ENCODE data around the gene EHMT1.

Gene EHMT1

DNA sequence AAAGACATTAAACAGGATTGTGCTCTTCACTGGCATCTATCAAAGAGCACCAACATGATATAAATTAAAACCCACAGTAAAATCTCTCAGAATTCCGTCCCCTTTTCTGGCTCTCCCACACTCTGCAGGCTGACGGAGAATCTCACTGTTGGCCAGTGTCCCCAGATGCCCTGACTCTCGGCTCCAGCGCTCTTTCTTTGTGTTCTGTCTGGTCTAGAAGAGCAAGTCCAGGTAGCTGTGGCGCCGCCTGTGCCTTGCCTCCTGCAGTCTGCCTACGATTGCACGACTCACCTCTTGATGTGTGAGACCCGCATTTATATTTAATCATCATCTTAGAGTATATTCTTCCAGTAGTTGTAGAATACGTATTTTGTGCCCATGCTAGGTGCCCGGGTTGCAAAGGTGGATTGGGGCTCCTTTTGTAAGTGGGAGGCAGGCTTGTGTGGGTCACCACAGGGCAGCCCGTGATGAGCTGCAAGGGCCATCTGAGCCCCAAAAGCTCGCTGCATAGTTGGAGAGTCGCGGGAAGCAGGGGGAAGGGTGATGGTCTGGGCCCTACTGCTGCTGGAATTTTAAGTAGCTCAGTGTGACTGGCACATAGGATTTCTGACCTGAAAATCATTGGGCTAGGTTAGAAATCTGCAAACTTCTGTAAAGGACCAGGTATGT is 55.6 kb downstream of the EHMT1 start:
- DNase-seq: no peak

DNA sequence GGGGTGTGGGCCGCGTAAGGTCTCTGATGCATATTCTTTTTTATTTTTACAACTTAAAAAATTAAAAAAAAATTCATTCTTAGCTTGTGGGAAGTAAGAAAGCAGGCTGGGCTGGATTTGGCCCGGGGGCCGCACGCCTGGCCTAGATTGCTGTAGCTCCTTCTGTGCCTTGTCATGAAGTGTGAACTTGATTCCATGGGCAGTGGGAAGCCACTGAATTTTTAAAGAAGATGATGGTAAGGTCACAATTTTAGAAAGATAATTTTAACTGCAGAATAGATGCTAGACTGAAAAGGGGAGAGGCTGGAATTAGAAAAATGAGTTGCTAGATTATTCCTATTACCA is 56.1 kb downstream of the EHMT1 start:
- DNase-seq: no peak

DNA sequence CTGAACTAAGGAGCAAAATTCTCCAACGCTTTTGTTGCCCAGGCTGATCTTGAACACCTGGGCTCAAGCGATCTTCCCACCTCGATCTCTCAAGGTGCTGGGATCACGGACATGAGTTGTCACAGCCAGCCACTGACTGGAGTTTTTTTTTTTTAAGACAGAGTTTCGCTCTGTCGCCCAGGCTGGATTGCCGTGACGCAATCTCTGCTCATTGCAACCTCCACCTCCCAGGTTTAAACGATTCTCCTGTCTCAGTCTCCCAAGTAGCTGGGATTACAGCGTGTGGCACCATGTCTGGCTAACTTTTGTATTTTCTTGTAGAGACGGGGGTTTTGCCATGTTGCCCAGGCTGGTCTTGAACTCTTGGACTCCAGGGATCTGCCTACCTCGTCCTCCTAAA is 58.2 kb downstream of the EHMT1 start:
- DNase-seq: no peak

DNA sequence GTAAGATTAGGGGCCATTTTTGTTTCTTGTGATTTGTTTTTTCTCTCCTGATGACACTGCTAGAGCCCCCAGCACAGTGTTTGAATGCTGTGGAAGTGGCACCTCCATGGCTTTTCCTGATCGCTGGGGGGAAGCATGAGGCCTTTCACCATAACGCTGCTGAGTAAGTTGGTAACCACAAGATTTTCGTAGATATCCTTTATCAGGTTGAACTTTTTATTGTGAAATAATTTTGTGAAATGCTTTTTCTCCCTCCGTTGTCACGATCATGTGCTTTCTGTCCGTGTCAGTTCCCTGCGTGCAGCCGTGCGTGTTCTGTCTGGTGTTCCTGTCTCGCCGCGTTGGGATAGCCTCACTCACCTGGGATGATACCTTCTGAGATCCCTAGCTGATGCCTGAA is 59.4 kb downstream of the EHMT1 start:
- no peak for DNase-seq

DNA sequence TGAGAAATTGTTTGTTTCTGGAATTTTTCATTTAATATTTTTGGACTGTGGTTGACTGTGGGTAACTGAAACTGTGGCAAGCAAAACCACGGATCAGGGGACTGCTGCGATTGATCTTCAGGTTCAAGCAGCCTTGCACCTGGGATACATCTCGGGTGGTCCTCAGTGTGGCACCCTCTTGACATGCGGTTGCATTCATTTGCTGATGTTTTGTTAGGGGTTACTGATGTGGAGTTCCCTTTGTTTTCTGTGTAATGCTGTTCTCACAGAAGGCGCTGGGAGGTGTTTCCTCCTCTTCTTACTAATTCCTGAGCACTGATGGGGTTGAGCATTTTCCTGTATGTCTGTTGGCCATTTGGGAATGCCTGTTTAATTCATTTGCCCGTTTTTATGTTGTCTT is 60.4 kb downstream of the EHMT1 start:
- no peak for DNase-seq

DNA sequence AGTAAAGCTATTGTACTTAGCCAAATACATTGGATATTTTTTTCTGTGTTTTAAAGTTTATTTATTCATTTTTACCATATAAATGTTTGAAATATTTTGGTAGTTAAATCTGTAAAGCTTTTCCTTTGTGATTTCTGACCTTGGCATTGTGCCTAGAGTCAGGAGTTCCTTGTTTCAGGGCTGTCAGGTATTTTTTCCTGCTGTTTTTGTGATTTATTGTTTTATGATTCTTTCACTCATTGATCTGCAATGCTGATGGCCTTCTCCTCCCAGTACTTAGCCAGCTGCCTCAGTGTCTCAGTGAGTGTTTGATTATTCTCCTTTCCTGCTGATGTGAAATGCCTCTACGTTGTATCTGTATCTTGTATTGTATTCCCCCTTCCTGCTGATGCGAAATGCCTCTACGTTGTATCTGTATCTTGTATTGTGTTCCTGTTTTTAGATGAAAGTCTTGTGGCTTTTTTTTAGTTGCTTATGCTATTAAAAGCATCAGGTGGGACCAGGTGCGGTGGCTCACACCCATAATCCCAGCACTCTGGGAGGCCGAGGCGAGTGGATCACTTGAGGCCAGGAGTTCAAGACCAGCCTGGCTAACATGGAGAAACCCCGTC is 61.0 kb downstream of the EHMT1 start:
- no peak for DNase-seq

DNA sequence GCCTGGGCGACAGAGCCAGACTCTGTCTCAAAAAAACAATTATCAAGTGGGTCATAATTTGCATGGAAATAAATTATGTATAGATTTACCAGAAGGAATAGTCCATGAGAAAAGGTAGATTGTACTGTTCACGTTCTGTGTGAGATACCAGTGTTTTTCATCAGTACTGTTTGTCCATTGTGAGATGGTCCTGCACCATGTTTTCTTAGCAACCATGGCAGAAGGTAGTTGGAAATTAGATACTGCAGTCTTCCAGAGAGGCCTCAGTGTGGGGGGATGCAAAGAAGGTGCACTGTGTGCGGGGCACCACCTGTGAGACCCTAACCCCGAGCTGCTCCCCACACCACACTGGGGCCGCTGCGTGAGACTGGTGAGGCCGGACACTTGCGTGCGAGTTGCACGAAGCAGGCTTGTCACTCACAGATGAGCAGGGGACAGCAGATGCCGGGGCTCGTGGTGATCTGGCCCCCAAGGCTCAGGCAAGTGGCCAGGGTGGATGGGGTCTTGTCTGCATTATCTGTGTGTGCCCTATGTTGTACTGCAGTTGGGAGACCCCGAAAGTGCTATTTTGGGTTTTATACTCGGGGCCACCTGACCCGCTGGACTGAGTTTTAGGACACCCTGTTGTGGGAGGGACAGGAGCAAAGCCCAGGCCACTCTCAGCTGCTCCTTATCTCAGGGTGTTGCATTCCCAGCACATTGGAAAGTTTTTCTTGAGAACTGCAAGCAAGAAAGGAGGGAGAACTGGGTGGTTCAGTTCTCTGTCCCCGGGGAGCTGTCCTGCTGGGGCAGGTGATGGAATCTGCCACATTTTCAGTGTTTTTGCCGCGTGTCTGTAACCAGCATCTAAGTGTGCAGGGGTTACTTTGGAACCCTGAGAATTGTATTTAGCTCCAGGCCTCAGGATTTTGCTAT is 61.9 kb downstream of the EHMT1 start:
- no peak for DNase-seq

DNA sequence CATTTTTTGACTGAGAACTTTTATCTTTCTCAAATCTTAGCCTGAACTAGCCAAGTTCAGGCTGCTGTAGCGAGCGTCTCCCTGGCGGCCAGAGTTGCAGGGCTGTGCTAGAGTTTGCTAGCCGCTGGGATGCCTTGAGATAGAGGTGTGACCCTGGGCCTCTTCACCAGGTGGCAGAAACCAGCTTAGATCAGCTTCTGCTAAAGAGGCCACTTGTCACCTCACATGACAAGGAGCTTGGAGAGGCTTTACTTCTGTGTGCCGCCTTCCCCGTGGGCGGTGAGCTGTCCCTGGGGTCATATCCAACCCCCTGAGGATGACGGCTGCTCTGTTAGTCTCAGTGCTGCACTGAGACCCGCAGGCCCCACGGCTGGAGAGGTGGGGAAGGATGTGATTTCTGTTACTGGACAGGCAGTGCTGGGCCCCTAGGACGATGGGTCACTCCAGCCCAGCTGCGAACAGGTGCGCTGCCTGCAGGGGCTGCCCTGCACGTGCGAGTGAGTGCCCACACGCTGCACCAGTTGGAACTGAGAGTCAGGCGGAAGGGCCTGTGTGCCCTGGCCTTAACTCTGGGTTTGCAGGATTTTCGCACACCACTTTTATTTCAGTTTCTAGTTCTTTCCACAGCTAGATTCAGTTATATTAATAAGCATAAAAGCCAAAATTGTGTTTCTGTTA is 63.8 kb downstream of the EHMT1 start:
- DNase-seq: no peak

DNA sequence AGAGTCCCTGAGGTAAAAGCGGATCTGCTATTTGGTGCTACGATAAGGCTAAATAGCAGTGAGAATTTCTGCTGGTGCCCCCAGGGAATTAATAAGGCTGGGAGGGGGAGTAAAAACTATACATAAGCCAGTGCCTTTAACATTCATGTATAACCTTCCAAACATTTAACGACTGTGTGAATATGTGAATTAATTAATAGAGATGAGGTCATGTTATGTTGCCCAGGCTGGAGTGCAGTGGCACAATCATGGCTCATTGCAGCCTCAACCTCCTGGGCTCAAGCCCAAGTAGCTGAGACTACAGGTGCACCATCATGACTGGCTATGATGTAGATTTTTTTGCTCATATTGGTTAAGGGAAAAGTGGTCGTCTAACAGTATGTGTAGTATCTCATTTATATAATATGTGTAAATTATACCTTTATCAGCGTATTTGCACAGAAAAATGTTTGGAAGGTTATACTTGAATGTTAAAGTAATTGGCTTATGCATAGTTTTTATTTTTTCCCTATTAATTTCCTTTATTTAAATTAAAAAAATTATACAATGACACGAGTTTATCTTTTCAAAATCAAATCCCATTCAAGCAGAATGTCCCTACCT is 64.6 kb downstream of the EHMT1 start:
- DNase-seq: no peak

DNA sequence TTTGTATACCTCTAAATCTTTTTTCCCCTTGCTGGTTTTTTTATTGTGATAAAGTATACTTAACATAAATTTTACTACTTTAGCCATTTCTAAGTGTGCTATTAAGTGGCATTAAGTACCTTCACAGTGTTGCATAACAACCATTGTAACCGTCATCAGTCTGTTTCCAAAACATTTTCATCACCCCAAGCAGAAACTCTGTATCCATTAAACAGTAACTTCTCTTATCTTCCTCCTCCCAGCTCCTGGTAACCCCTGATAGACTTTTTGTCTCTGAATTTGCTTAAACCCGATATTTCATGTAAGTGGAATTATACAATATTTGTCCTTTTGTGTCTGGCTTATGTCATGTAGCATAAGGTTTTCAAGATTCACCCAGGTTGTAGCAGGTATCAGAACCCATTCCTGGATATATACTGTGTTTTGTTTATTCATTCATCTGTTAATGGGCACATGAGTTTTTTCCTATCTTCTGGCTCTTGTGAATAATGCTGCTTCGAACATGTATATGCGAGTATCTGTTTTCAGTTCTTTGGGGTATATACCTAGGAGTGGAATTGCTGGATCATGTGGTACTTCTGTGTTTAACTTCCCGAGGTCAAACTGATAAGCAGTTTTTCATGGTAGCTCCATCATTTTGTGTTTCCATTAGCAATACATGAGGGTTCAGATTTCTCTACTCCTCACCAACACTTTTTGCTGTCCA is 66.4 kb downstream of the EHMT1 start:
- no peak for DNase-seq

DNA sequence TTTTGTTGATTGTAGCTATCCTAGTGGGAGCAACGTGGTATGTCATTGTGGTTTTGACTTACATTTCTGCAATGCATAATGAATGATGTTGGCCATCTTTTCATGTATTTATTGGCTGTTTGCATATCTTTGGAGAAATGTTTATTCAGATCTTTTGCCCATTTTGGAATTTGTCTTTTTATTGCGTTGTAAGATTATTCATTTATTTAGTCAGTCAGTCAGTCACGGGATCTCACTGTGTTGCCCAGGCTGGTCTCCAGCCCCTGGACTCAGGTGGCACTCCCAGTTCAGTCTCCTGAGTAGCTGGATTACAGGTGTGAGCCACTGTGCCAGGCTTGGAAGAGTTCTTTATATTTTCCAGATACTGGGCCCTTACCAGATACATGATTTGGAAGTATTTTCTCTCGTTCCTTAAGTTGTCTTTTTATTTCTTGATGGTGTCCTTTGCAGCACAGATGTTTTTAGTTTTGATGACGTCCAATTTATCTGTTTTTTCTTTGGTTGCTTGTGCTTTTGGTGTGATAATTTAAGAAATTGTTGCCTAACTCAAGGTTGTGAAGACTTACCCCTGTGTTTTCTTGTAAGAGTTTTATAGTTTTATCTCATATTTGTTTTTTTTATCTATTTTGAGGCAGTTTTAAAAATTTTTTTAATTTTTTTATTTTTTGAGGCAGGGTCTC is 67.1 kb downstream of the EHMT1 start:
- DNase-seq: no peak

DNA sequence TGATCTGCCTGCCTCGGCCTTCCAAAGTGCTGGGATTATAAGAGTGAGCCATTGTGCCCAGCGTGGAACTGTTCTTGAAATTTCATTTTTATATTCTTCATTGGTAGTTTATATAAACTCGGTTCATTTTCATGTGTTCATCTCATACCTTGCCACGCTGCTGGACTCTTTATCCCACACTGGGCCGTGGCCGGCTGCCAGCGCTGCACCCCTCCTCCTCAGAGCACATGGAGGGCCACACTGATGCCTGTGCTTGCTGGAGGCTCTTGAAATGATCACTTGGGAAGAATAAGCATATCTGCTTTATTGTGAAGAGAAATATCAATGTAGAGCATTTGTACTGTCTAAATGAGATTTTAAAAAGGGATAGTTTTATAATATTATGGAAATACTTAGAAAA is 69.5 kb downstream of the EHMT1 start:
- DNase-seq: no peak

DNA sequence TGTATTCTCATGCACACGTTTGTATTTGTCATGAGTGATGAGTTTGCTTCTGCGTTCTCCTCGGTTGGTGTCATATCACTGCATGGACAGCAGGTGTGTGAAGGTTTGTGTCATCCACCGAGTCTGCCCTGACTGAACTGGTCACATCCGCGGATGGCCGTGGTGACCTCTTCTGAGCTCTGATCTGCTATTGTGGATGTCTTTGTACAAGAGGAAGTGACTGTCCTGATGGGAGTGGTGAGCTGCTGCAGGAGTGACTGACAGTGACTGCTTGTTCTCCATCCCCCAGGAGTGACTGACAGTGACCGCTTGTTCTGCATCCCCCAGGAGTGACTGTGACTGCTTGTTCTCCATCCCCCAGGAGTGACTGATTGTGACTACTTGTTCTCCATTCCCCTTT is 69.9 kb downstream of the EHMT1 start:
- no peak for DNase-seq

DNA sequence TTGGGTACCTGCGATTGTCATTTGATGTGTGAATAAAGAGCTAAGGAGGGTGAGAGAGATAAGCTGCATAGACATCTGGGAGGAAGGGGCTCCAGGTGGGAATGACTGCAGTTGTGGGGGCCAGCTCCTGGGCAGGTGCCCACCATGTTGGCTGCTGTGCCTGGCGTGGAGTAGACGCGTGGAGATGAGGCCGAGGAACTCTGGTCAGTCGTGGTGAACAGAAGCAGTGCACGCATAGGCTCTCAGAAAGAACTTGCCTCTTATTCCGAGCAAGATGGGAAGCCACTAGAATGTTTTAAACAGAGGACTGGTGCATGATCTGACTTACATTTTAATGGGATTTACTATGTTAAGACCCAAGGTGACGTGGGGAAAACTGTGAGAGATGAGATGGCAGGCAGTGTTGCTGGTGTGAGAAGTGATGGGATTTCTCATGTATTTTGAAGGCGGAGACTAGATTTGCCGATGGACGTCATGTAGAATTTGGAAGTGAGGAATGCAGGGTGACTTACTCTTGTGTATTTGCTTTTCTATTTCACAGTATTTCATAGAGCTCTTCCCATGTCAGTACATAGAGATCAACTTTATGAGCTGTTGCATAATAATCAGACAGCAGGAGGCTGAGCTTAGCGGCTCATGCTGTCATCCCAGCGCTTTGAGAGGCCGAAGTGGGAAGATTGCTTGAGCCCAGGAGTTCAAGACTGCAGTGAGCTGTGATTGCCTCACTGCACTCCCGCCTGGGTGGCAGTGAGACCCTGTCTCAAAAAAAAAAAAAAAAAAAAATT is 71.1 kb downstream of the EHMT1 start:
- no peak for DNase-seq

DNA sequence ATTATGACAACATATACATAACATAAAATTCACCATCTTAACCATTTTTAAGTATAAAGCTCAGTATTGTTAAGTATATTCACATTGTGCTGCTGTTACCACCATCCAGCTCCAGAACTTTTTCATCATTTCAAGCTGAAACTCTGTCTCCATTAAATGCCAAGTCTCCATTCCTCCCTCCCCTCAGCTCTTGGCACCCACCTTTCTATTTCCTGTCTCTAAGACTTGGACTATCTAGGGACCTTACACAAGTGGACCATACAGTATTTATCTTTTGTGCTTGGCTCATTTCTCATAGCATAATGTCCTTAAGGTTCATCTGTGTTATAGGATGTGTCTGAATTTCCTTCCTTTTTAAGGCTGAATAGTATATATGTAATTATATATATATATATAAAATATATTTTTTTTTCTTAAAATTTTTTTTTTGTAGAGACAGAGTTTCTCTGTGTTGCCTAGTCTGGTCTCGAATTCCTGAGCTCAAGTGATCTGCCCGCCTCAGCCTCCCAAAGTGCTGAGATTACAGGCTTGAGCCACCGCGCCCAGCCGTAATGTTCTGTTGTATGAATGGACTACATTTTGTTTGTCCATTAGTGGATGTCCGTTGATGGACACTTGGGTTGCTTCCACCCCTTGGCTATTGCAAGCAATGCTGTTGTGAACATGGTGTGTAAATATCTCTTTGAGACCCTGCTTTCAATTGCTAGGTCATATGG is 72.3 kb downstream of the EHMT1 start:
- DNase-seq: no peak

DNA sequence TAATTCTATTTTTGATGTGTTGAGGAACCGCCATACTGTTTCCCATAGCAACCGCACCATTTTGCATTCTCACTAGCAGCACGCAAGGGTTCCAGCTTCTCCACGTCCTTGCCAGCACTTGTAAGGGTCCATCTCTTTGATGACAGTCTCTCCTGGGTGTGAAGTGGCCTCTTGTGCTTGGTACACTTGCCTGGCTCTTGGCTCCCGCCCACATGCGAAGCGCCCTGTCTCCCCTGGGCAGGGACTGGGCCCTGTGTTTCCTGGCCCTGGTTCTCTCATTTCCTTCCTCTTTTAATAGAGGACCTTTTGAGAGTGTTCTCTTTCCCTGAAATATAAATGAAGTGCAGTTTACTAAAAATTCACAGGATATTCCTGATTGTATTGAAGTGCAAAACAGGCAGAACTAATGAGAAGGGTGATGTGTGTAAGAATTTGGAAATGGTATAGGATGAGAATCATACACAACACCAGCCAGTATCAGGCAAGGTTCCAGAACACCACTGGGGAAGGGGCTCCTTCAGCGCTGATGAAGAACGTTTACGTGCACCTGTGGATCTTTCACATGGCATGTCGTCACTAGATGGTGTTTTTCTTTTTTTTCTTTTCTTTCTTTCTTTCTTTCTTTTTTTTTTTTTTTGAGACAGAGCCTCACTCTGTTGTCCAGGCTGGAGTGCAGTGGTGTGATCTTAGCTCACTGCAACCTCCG is 73.0 kb downstream of the EHMT1 start:
- no peak for DNase-seq

DNA sequence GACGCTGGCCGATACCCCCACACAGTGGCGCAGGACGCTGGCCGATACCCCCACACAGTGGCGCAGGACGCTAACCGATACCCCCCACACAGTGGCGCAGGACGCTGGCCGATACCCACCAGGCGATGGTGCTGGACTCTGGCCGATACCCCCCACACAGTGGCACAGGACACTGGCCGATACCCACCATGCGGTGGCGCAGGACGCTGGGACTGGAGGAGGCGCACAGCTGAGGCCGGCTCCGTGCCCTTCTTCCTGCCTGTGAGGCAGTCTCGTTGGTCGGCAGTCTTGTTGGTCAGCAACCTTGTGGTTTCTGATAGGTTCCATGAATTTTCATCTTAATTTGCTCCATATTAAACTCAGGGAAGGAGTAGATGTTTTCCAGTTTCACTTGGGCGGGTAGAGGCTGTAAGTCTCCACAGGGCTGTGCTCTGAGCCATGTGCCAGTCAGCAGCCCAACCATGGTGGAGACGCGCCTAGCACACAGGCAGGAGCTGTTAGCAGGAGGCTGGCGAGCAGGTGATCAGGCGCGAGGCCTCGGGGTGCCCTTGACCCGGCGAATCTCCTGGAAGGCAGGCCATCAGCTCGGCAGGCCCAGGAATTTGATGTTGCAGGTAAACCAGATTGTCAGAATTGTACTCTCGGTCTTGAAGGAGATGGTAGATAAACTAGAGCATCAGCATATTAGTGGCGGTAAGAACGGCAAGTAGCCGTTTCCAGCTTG is 75.6 kb downstream of the EHMT1 start:
- no peak for DNase-seq

DNA sequence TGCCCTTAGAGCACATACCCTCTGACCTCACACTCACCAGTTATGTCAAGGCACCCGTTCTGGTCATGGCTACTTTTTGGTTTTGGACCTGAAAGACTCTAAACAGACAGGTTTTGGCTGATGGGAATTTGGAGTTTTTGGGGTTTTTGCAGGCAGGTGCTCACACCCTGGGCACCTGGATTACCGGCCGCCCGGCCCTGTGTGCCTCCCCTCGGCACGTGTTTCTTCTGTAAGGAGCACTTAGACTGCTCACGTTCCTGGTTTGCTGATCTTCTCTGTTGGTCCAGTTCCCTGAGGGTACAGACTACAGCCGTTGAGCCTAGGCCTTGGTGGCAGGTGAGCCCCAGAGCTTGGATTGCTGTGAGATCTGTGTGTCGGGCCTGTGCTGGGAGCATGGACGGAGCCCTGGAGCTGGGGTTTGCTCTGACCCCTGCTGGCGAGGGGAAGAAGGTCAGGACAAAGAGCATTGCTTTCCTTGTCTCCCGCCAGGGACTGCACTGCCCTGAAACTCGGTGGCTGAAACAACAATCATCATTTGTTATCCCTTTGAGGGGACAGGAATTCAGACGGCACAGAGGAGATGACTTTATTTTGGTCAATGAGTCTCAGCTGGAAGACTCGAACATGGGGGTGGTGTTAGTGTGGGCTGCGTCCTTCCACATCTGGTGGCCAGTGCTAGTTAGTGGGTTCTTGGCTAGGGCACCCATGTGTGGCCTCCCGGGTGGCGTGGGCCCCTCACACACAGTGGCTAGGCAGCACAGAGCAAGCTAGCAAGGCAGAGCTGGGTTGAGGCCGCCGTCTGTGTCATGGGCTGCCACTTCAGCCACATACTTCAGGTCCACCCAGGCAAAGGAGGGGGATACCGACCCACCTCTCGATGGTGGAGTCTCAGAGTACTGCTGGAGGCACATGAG is 76.4 kb downstream of the EHMT1 start:
- peak in 1 of 2 donors; percentile 34 for DNase-seq
